Activated CD4-positive, CD25-positive, alpha-beta regulatory T cell treated with anti-CD3 and anti-CD28 coated beads, Interleukin-2, amount 50 U/mL, for 24 hours (primary cell): Measurements from ENCODE around the gene ZNF621.

Experiments
- ATAC-seq, 2 donors: fragments of 150-1000 bp; cut with Tn5 transposase; one replicate each; pipeline ENCODE4 v1.10.0; 2021; ENCODE audit warnings: mild to moderate bottlenecking in 1 of 2, moderate library complexity in 1 of 2

ZNF621 gene

GRCh38 chr3:40524568-40525285, at the start of gene ZNF621:
Gene ZNF621 (plus strand): TSS chr3:40524960. CDS start chr3:40525841, 881 bp downstream.
- ATAC-seq: peak; percentile 98 to 99

DNA sequence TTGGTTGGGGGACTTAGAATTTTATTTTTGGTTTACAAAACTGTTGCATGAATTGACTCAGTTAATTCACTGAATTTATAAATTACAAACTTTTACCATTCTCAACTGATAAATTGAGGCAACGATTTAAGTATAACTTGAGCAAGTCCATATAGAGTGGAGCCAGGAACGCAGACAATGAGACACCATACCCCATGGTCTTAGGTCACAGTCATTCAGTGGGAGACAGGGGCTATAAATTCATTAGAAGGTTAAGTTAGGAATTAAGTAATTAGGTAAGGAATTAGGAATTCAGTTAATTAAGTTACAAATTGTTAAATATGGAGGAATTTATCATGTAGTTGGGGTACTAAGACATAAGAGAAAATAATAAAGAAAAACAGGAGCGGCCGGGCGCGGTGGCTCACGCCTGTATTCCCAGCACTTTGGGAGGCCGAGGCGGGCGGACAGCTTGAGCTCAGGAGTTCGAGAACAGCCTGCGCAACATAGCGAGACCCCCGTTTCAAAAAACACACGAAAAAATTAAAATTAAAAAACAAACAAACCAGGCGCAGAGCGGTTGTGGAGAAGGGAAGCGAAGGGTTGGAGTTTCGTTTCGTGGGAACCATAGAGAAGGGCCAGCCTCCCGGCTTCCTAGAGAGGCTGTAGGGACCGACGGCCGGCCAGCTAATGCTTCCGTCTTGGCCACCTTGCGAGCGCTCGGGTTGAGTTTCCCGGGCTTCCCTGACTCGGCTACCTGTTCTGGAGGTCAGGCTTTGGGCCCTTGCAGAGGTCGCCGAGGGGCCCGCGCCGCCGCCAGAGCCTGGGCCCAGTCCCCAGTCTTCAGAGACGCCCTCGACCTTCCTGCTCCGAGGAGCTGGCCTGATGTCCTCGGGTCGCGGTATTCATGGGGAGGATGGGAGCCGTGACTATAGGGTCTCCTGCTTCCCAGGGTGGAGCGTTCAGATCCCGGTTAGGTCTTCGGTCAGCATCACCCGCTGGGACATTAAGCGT, 48.0 kb upstream of the ZNF621 start, which contains the start of gene ZNF619:
Gene ZNF619 (plus strand): TSS at position 645 of the 993 bp plus-strand sequence. CDS start 858 bp downstream, outside the sequence.
- ATAC-seq: peak; percentile 88 to 90

- ATAC-seq: no peak
Measured at GRCh38 chr3:40477666-40478065, 47.1 kb upstream of the ZNF621 start.

- ATAC-seq: no peak
Measured at GRCh38 chr3:40487172-40487571, 37.6 kb upstream of the ZNF621 start.

DNA sequence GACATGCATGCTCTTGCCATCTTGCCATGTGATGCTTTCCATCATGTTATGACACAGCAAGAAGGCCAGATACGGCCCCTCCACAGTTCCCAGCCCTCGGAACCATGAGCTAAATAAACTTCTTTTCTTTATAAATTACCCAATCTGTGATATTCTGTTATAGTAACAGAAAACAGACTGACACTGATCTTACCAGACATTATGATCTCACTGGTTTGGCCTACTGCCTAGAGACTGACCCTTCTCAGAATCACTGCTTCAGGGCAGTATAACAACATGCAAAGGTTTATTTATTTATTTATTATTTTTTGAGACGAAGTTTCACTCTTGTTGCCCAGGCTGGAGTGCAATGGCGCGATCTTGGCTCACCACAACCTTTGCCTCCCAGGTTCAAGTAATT, 33.8 kb upstream of the ZNF621 start:
- no peak for ATAC-seq

GRCh38 chr3:40494698-40495097, 30.1 kb upstream of the ZNF621 start:
- ATAC-seq: no peak

DNA sequence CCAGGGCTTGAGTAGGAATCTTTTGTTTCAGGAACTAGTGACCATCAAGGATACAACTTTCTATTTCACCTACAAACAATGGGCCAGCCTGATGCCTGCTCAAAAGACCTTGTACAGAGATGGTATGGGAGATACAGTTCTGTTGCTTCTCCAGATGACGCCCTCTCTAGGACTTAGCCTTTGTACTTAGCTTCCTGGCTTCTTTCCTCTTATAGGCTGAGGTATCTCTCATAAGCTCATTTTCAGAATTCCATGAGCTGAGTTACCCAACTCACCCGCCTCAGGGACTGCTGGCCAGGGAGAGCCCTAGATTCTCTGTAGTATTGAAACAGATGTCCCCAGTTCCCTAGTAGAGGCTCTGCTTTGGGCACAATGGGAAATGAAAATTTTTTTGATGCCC, 27.5 kb upstream of the ZNF621 start:
- no peak for ATAC-seq

GRCh38 chr3:40499952-40500351, 24.8 kb upstream of the ZNF621 start:
- no peak for ATAC-seq

- ATAC-seq: no peak
Measured at GRCh38 chr3:40502034-40502433, 22.7 kb upstream of the ZNF621 start.

DNA sequence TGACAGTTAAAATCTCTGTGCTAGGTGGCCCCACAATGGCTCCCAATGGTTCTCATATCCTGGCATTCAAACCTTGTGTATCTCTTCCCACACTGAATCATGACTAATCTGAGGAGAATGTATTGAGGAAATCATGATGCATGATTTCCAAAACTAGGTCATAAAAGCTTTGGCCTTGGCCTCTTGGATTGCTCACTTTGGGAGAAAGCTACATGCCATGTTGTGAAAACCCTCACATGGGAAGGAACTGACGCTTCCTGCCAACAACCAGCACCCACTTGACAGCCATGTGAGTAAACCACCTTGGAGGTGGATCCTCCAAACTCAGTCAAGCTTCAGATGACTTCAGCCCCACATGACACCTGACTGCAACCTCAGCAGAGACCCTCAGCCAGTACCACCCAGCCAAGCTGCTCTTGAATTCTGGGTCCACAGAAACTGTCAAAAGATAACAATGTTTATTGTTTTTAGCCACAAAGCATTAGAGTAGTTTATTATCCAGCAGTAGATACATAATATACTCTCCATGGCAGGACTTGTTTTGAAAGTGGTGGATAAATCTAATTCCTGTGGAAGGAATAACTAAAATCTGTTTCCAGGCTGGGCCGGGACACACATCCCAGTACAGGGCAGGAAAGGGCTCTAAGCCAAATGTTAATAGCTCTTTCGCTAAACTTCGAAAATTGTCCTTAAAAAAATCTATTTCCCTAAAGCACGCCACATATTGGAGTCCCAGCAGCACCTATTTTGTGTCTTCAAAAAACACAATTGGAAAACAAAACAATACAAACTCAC, 19.9 kb upstream of the ZNF621 start:
- no peak for ATAC-seq

DNA sequence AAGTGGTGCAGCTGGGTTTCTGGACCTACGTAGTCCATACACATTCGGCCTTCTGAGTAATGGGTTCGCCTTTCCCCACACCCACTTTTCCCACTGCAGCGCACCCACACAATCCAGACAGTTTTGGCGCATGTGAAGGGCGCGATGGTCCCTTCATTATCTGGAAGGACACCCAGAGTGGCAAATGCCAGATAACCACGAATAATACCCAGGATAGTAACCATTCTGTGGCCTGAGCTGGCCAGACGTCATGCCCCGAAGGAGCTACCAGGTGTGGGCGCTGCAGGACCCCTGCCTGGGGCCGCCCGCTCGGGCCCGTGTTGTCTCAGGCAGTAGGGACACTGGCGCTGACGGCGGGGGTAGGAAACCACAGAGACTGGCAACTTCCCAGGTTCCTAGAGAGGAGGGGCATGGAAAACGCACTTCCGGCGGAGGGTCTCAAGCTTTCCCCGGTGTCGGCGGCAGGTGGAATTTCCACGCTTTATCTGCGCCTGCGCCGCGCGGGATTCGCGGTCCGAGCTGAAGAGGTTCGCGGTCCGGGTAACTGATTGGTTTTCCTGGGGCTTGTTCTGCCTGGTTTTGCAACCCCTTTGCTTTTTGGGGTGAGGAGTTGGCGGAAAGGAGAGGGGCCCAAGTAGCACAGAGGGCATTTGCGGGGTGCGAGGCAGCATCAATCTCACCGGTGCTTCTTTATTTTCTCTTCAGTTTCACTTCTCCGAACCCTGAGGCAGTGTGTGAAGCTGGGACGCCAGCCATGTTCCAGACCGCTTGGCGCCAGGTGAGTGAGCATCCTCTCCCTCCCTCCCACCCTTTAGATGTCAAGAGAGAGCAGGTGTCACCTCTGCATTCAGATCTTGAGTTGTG, 18.9 kb upstream of the ZNF621 start, which contains the start of gene ZNF620:
Gene ZNF620 (plus strand): TSS at position 441 of the 864 bp plus-strand sequence. CDS start 314 bp downstream, at position 755.
- peak; percentile 71 to 72 for ATAC-seq

DNA sequence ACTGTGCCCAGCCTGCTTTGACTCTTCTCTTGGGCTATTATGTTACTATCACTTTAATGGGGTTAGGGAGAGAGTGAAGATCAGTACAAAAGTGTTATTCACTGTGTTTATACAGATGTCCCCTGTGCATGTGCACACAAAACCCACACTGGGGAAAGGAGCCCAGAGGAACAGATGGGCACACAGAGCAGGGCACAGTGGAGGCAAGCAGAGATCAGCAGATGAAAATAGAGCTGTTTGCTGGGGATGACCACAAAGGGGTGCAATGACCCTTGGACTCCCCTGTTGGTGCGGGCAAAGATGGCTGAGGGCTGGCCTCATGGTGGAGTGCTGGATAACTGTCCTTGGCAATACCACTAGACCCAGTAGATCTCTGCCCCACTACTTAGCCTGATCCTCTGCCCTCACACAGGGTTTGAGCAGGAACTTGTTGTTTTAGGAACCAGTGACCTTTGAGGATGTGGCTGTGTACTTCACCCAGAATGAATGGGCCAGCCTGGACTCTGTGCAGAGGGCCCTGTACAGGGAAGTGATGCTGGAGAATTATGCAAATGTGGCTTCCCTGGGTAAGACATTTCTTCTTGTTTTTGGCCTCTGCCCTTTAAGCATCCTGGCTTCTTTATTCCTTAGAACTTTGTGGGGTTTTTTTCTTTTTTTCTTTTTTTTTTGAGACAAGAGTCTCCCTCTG, 13.6 kb upstream of the ZNF621 start:
- no peak for ATAC-seq

GRCh38 chr3:40516201-40516600, 8.6 kb upstream of the ZNF621 start:
- no peak for ATAC-seq

DNA sequence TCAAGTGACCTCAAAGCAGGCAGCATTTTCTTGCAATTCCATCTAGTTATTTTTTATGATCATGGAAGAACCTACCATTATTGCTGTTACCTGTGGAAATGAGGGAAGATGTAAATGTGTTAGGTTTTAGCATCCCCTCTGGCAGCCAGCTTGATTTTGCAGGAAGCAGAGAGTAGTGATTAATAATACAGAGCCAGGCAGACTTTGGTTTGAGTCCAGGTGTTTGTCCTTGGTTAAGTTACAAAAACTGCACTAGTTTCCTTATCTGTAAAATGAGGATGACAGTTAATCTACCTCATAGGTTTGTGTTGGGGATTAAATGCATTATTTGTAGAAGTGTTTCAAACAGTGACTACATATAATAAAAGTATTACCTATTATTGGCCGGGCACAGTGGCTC, 6.7 kb upstream of the ZNF621 start:
- no peak for ATAC-seq

DNA sequence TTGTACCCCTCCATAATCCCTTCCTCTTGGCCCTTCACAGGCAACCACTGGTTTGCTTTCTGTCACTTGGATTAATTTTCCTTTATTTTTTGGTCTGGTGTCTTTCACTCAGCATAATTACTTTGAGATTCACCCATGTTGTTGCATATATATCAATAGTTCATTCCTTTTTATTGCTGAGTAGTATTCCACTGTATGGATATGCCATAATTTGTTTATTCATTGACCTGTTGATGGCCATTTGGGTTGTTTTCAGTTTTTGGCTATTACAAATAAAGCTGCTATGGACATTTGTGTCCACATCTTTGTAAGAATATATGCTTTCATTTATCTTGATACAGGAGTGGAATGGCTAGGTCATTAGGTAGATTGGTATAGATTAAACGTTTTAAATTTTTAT, 5.9 kb upstream of the ZNF621 start:
- ATAC-seq: no peak

DNA sequence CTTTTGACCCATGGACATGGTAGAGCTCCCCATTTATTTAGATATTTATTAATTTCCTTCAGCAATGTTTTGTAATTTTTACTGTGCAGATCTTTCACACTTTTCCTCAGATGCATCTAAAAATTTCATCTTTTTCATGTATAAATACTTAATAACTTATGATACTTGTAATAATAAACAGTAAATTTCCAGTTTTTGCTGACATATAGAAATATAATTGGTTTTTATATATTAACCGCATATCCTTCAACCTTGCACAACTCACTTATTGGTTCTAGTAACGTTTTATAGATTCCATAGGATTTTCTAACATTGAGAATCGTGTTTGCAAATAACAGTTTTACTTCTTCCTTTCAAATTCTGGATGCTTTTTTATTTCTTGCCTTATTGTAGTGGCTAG, 3.5 kb upstream of the ZNF621 start:
- no peak for ATAC-seq

GRCh38 chr3:40523781-40524180, 979 bp upstream of the ZNF621 start:
- ATAC-seq: no peak

- peak in 1 of 2 donors; percentile 17 for ATAC-seq
Measured at GRCh38 chr3:40524222-40524567, 565 bp upstream of the ZNF621 start.

DNA sequence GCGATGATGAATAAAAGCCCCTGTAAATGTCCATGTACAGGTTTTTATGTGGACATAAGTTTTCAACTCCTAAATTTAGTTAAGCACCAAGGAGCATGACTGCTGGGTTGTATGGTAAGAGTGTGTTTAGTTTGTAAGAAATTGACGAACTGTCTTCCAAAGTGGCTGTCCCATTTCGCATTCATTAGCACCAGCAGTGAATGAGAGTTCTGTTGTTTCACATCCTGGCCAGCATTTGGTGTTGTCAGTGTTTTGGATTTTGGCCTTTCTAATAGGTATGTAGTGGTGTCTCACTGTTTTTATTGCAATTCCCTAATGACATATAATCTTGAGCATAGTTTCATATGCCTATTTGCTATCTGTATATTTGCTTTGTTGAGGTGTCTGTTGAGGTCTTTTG, 3.7 kb downstream of the ZNF621 start:
- no peak for ATAC-seq

DNA sequence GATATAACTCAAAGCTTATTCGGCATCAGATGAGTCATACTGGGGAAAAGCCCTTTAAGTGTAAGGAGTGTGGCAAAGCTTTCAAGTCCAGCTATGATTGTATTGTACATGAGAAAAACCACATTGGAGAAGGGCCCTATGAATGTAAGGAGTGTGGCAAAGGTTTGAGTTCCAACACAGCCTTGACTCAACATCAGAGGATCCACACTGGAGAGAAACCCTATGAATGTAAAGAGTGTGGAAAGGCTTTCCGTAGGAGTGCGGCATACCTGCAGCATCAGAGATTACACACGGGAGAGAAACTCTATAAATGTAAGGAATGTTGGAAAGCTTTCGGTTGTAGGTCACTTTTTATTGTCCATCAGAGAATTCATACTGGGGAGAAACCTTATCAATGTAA, 7.5 kb downstream of the ZNF621 start:
- no peak for ATAC-seq

- ATAC-seq: no peak
Measured at GRCh38 chr3:40534283-40534682, 9.5 kb downstream of the ZNF621 start.
